HCT116 (cell line): ENCODE data around the gene CGN. TPM values are rescaled to one million over a fixed set of nuclear protein-coding genes. Genes with fewer than 3 reads are reported as not detected.
A peak's percentile ranks its signal among the peaks of the same experiment; 100 is the strongest.

Experiments used
- ATAC-seq: fragments of 200-7000 bp; cut with Tn5 transposase; 2 replicates; pipeline ENCODE4 v1.9.1; 2020; ENCODE audit warnings: mild to moderate bottlenecking, moderate library complexity
- BruUV-seq: library from RNA; stranded (reverse); fragments of 400-500 nt; replicated peaks from 2 replicates; lab custom pipeline; 2021; lab: Mats Ljungman, UMichigan
- CTCF ChIA-PET: fragments of 300-600 bp; sonication (Branson Sonifier 250); formaldehyde crosslinking; loops from one replicate; lab custom pipeline; 2021; ENCODE audit warnings: antibody characterized with exemption; lab: Charles Lee
- POLR2A ChIA-PET: fragments of 300-600, 350-600 bp; sonication (Branson Sonifier 250); formaldehyde crosslinking; loops from one replicate; lab custom pipeline; 2021; ENCODE audit warnings: antibody characterized with exemption; lab: Charles Lee
- RAD21 ChIA-PET, 2 experiments: fragments of 300-600 bp; sonication (Branson Sonifier 250); formaldehyde crosslinking; loops; one replicate each; lab custom pipeline; 2023; ENCODE audit warnings: low total read pairs in 2 of 2; ENCODE audit not compliant: uncharacterized antibody in 2 of 2, unreplicated experiment in 2 of 2, low non-redundant PET in 1 of 2; lab: Charles Lee
- DNase-seq: peaks from one replicate; pipeline ENCODE4 v3.0.0-alpha.2; 2010; ENCODE audit warnings: low read depth, low spot score
- H2AFZ ChIP-seq: fragments of 200-600 bp; shearing (Covaris generic), sonication (generic); 2 replicates; pipeline ENCODE4 v1.6.1; 2017; ENCODE audit warnings: low read depth, mixed run types, mixed read lengths, antibody characterized with exemption, low read length; ENCODE audit not compliant: poor library complexity, severe bottlenecking
- H3K27ac ChIP-seq: 2 replicates; pipeline ENCODE4 v1.5.1; 2012; ENCODE audit warnings: low read depth, low read length
- H3K27me3 ChIP-seq: fragments of 200-600 bp; sonication (generic); 2 replicates; pipeline ENCODE4 v1.6.1; 2016; ENCODE audit warnings: mixed run types, low read length, mixed read lengths; ENCODE audit not compliant: insufficient read depth
- H3K36me3 ChIP-seq, 2 experiments: fragments of 200-500 bp in 1 of 2; fragments of 200-600 bp in 1 of 2; sonication (Bioruptor generic) in 1 of 2; sonication (generic) in 1 of 2; 2 replicates each; pipeline versions ENCODE4 v1.5.1 to v1.6.1; 2014 to 2016; ENCODE audit warnings: low read length in 2 of 2, inconsistent platforms in 1 of 2, mixed read lengths in 1 of 2, mixed run types in 1 of 2; ENCODE audit not compliant: insufficient read depth in 2 of 2, control insufficient read depth in 1 of 2
- H3K4me1 ChIP-seq, 2 experiments: fragments of 200-600 bp in 1 of 2; sonication (generic) in 1 of 2; 2 replicates each; pipeline versions ENCODE4 v1.5.1 to v1.6.1; 2012 to 2017; ENCODE audit warnings: low read length in 2 of 2, inconsistent platforms in 1 of 2, mild to moderate bottlenecking in 1 of 2, mixed read lengths in 1 of 2, mixed run types in 1 of 2, moderate library complexity in 1 of 2; ENCODE audit not compliant: insufficient read depth in 2 of 2, control insufficient read depth in 1 of 2
- H3K4me2 ChIP-seq: fragments of 200-600 bp; sonication (generic); 2 replicates; pipeline ENCODE4 v1.6.1; 2017; ENCODE audit warnings: mixed run types, low read length, mixed read lengths
- H3K4me3 ChIP-seq, 2 experiments: fragments of 200-600 bp in 1 of 2; sonication (generic) in 1 of 2; replicated peaks in 1 of 2; 2 replicates each; pipeline ENCODE4 v1.5.1; 2011 to 2016; ENCODE audit warnings: low read length in 2 of 2, control low read depth in 1 of 2, low read depth in 1 of 2, mild to moderate bottlenecking in 1 of 2, mixed read lengths in 1 of 2, mixed run types in 1 of 2
- H3K79me2 ChIP-seq: fragments of 200-600 bp; sonication (generic); 2 replicates; pipeline ENCODE4 v1.6.1; 2017; ENCODE audit warnings: mild to moderate bottlenecking, mixed run types, low read length, moderate library complexity, mixed read lengths; ENCODE audit not compliant: insufficient read depth
- H3K9ac ChIP-seq: fragments of 200-600 bp; sonication (generic); 2 replicates; pipeline ENCODE4 v1.6.1; 2016; ENCODE audit warnings: low read length, mixed read lengths
- H3K9me2 ChIP-seq: fragments of 200-600 bp; sonication (generic), shearing (Covaris generic); 2 replicates; pipeline ENCODE4 v1.6.1; 2017; ENCODE audit warnings: mixed run types, mild to moderate bottlenecking, moderate library complexity; ENCODE audit not compliant: insufficient read depth
- H3K9me3 ChIP-seq, 2 experiments: fragments of 200-500 bp in 1 of 2; fragments of 200-600 bp in 1 of 2; sonication (Bioruptor generic) in 1 of 2; sonication (generic) in 1 of 2; 2 replicates each; pipeline ENCODE4 v1.6.1; 2014 to 2017; ENCODE audit warnings: low read length in 2 of 2, mixed read lengths in 2 of 2, inconsistent platforms in 1 of 2, low read depth in 1 of 2, mild to moderate bottlenecking in 1 of 2, mixed run types in 1 of 2, moderate library complexity in 1 of 2; ENCODE audit not compliant: control insufficient read depth in 1 of 2, insufficient read depth in 1 of 2
- H4K20me1 ChIP-seq: fragments of 200-600 bp; sonication (generic), shearing (Covaris generic); 2 replicates; pipeline ENCODE4 v1.6.1; 2017; ENCODE audit warnings: mixed run types, mild to moderate bottlenecking, moderate library complexity; ENCODE audit not compliant: insufficient read depth
- CBX3 ChIP-seq: IDR thresholded peaks from 2 replicates; pipeline ENCODE4 v1.6.1; 2012; ENCODE audit warnings: low read depth
- CEBPB ChIP-seq: IDR thresholded peaks from 2 replicates; pipeline ENCODE4 v1.6.1; 2012; ENCODE audit warnings: low read depth
- EZH2 ChIP-seq: fragments of 200-600 bp; sonication (generic); IDR thresholded peaks from 2 replicates; pipeline ENCODE4 v1.6.1; 2017; ENCODE audit warnings: antibody characterized with exemption, mixed run types
- POLR2A ChIP-seq: IDR thresholded peaks from 2 replicates; pipeline ENCODE4 v1.7.0; 2011; ENCODE audit warnings: borderline replicate concordance; ENCODE audit not compliant: insufficient read depth, insufficient read length; ENCODE audit errors: extremely low read depth
- RAD21 ChIP-seq: IDR thresholded peaks from 2 replicates; pipeline ENCODE4 v1.6.1; 2012; ENCODE audit warnings: low read depth, mild to moderate bottlenecking
- REST ChIP-seq: IDR thresholded peaks from 2 replicates; pipeline ENCODE4 v1.6.1; 2012; ENCODE audit warnings: low read depth
- TCF7L2 ChIP-seq: IDR thresholded peaks from 2 replicates; pipeline ENCODE4 v1.7.0; 2011; ENCODE audit warnings: borderline replicate concordance, inconsistent platforms; ENCODE audit not compliant: insufficient read depth, insufficient read length; ENCODE audit errors: extremely low read depth
- YY1 ChIP-seq: IDR thresholded peaks from 2 replicates; pipeline ENCODE4 v1.6.1; 2011; ENCODE audit warnings: low read length, low read depth, moderate library complexity, mild to moderate bottlenecking; ENCODE audit not compliant: insufficient replicate concordance; ENCODE audit errors: extremely low read depth
- ZFX ChIP-seq: fragments of 450-650 bp; IDR thresholded peaks from 2 replicates; pipeline ENCODE4 v1.6.1; 2017
- intact Hi-C: fragments of 100-400 bp; cut with micrococcal nuclease; formaldehyde crosslinking; loops from 2 replicates; pipeline ENCODE4 v1.10.0; 2022
- total RNA-seq: library from RNA; stranded (reverse); gene quantifications from one replicate; pipeline ENCODE4 v1.2.1, GENCODE V29; 2021; ENCODE audit not compliant: unreplicated experiment
- TF ChIP-seq, protein P1 (sequence below): IDR thresholded peaks from 2 replicates; pipeline ENCODE4 v1.6.1; 2011; ENCODE audit warnings: mild to moderate bottlenecking, low read length, moderate library complexity; ENCODE audit not compliant: insufficient replicate concordance; ENCODE audit errors: extremely low read depth

Gene CGN
- total RNA-seq, 1 experiment from 2014 or later = 19.7 TPM

DNA sequence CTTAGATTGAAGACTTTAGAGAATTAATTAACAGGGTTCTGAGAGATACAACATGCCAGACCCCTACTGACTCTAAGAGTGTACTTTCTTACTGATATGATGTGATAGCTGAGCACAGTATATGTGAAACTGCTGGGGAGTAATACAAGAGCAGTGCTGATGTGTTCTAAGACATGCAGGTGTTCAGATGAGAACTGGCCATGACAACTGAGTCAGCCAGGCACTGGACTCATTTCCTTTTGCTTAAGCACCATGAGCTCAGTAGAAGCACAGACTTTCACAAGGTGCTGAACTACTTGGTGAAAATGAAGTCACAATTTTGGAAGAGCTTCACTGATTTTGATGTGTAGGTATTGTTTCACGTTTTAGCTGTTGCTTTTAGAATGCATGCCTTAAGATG lies 36.0 kb upstream of the CGN start (continued):
- TF ChIP-seq, protein P1, sequence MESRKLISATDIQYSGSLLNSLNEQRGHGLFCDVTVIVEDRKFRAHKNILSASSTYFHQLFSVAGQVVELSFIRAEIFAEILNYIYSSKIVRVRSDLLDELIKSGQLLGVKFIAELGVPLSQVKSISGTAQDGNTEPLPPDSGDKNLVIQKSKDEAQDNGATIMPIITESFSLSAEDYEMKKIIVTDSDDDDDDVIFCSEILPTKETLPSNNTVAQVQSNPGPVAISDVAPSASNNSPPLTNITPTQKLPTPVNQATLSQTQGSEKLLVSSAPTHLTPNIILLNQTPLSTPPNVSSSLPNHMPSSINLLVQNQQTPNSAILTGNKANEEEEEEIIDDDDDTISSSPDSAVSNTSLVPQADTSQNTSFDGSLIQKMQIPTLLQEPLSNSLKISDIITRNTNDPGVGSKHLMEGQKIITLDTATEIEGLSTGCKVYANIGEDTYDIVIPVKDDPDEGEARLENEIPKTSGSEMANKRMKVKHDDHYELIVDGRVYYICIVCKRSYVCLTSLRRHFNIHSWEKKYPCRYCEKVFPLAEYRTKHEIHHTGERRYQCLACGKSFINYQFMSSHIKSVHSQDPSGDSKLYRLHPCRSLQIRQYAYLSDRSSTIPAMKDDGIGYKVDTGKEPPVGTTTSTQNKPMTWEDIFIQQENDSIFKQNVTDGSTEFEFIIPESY = no peak

- Histone ChIP-seq H3K9me2 (no peaks in the 10 kb centered on the region), H4K20me1 (no peaks in the 10 kb centered on the region), H3K27me3 (no peaks in the 10 kb centered on the region), H3K79me2 (no peaks in the 10 kb centered on the region), H3K9ac (no peak overlapping the region), H3K4me3 (no peak overlapping the region), H3K27ac (no peak overlapping the region), H3K4me2 (no peak overlapping the region), H2AFZ (peak overlapping the region; percentile 90), H3K36me3 (no peaks in the 10 kb centered on the region), H3K9me3 (no peaks in the 10 kb centered on the region), H3K4me1 (peaks cover 11 to 34% of the 10 kb centered on the region in 2 experiments)
- RAD21 ChIA-PET = interaction anchor here in 1 of 2 experiments (0.7 kb wide), 1 partner anchor 135 kb away, joined by 3 read pairs; no protein-coding TSS in a partner anchor
- DNase-seq (no peak), ATAC-seq (peak; percentile 44; the same call in 1 of the 2 replicates)
- CTCF ChIA-PET = interaction anchor here (0.7 to 2.0 kb wide), 2 partner anchors 10 to 119 kb away, joined by 3 to 6 read pairs; no protein-coding TSS in a partner anchor
- intact Hi-C loops = no loop called here
- no TSS peak for BruUV-seq
- no peak for TF ChIP-seq ZFX
- TF ChIP-seq RAD21 = no peak
- TF ChIP-seq CBX3 = no peak
- no peak for TF ChIP-seq YY1
- TF ChIP-seq REST = no peak
- no peak for TF ChIP-seq CEBPB
- no peak for TF ChIP-seq POLR2A
- TF ChIP-seq EZH2 = no peak
- no peak for TF ChIP-seq TCF7L2
- POLR2A ChIA-PET = interaction anchor here (2.1 to 2.5 kb wide), 2 partner anchors 17 to 18 kb away, joined by 10 to 15 read pairs; partner anchors contain the start of gene POGZ
These were observed 35.1 kb upstream of the CGN start for GRCh38 chr1:151476083-151476482.
